GDM1 (cell line): Measurements from ENCODE around the gene CHST11.
"Not testable (repeated sequence)": the region's sequence is repeated elsewhere in the genome, so short reads cannot be mapped to it uniquely, and the experiment has no call there.

Experiments
- DNase-seq: peaks from one replicate; lab custom pipeline; 2025; lab: John Stamatoyannopoulos, UW

CHST11 gene

GRCh38 chr12:104767261-104767660 lies 310.5 kb downstream of the CHST11 start:
- DNase-seq, result no peak

DNA sequence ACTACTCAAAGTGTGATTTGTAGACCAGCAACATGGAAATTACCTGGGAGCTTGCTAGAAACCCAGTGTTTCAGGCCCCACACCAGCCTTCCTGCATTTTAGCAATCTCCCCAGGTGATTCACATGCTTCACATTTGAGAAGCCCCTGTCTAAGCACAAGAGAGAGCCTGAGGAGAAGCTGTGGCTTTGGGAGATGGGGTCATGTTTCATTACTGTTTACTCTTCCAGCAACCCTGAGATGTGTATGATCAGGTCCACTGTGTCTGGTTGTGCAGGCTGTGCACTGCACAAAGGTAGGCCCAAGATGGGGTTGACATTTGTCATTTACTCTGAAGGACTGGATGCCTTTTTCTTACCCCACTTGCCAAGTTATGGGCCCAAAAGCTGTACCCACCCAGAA lies 311.3 kb downstream of the CHST11 start:
- DNase-seq, result no peak

DNA sequence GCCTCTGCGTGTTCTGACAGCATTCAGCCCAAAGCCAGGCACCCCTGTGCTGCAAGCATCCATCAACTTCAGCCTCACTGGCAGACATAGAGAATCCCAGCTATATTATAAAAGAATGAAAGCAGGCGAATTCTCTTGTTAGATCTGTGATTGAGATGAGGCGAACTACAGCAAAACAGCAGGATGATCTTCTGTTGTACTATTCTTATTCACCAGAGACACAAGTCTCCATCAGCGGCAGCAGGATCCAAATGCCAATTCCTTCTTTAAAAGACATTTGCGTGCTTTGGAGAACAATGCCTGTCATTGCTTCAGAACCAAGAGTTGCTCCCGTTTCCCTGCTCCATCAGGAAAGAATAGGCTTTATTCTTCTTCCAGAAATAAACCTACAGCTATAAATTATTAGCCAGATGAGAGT lies 312.4 kb downstream of the CHST11 start:
- no peak for DNase-seq

GRCh38 chr12:104772336-104772735 lies 315.6 kb downstream of the CHST11 start:
- DNase-seq, result no peak

DNA sequence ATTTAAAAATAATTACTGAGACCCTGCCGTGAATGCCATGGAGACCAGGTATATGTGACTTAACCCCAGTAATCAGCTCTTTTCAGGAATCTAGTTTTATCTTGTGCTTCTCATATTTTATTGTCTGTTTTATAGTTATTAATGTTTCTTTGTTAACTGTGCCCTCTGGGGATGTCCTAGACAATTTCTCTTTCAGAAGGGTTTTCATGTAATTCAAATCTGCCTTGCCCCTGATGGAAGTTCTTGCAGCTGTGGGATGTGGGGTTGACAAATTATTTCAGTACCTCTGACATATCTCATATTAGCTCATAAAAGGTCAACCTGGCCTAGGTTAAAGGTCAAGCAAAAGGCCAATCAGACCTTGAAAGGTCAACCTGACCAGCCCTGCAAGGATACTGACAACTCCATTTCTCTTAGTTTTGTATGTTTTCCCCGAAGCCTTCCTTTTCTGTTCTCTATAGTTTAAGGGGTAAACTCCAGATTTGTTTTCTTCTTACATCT lies 319.0 kb downstream of the CHST11 start:
- DNase-seq, result no peak

DNA sequence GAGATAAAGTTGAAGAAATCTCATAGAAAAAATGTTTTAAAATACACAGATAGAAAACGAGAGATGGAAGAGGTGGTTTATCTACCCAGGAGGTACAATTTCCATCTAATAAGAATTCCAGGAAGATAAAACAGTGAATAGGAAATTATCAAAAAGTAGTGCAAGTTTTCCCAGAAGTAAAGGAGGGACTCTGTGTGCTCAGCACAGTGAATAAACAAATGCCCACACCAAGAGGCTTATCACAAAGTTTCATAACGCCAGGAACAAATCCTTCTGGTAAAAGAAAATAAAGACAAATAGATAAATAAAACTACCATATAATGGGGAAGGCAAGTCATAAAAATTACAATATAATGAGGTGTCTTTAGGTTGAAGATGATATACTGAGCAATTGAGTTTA lies 322.4 kb downstream of the CHST11 start:
- DNase-seq, result no peak

DNA sequence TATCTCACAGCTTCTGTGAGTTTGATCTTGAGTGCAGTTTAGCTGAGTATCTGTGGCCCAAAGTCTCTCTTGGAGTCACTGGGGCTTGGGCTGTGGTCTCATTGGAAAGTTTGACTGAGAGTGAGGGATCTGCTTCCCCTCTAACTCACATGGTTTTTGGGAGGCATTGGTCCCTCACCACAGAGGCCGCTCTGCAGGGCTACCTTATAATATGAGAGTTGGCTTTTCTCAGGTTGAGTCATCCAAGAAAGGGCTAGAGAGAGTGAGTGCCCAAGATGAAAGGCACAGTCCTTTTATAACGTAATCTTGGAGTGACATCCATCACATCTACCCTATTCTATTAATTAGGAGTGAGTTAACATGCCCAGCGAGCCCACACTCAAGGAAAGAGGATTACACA lies 325.5 kb downstream of the CHST11 start:
- DNase-seq, result no peak

- no peak for DNase-seq
Observed at GRCh38 chr12:104784592-104784991, 327.8 kb downstream of the CHST11 start.

DNA sequence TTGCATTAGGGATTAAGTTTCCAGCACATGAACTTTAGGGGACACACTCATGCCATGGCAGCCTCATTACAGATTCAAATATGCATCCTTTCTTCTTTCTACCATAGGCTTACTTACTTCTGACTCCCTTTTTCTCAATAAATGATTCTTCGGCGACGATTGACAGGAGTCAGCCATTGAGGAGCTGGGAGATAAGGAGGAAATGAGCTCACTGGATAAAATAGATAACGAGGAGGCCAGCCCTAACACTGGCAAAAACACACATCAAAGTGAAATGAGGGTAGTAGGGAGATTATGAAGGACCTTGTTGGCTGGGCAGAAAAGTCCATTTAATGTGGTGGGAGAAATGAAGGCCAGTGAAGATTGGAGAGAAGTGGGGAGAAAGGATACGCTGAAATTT lies 329.1 kb downstream of the CHST11 start:
- DNase-seq, result no peak

- no peak for DNase-seq
Observed at GRCh38 chr12:104786352-104786751, 329.6 kb downstream of the CHST11 start.

DNA sequence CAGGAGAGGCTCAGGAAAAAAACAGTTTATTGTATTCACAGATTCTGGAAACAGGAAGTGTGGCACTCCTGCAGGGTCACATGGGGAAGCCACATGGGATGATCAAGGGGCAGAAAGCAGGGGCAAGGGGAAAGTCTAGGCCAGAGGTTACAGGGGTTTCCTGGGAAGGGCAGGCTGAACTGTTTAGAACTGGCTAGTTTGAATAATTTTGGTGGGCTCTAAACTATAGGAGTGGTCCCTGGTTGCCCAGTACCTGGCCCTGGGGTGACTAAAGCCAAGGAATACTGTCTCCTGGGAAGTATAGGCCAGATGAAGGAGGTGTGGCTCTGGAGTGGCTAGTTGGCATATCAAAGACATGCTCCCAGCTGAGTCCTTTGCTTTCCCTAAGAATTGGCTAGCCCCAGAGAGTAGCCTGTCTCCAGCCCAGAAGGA lies 332.1 kb downstream of the CHST11 start:
- DNase-seq, result no peak

DNA sequence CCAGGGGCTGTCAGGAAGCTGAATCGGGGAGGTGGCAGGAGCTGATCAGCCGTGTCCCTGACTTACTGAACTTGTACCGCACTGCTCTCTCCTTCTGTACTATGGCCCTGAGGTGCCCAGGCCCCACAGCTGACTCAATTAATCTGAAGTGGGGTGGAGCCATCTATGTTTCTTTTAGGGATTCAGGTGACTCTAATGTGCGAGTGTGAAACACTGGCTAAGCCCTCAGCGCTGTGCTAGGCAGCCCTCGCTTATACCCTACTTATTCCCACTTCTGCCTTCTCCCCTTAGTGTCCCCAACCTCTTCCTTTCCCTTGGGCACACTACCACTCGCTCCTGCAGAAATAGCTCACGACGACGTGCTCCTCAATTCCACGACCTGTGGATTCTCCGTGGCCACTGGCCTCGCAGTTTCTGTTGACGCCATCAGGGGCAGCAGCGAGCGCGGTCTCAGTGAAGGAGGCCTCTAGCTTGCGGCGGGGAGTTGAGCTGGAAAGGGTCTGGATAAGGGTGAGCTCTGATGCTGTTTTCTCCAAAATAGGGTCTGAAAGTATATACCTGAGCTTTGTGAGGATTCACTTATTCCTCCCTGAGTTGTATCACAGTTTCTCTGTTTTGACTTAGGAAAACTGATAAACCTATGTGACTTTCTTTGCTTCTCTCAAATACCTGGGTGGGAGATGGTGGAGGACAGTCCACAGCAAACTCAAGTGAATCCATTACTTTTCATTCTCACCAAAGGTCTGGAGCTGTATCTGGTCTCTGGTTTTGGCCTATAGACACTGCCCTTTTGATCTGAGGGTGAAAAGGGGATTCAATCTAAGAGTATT lies 333.8 kb downstream of the CHST11 start:
- no peak for DNase-seq

DNA sequence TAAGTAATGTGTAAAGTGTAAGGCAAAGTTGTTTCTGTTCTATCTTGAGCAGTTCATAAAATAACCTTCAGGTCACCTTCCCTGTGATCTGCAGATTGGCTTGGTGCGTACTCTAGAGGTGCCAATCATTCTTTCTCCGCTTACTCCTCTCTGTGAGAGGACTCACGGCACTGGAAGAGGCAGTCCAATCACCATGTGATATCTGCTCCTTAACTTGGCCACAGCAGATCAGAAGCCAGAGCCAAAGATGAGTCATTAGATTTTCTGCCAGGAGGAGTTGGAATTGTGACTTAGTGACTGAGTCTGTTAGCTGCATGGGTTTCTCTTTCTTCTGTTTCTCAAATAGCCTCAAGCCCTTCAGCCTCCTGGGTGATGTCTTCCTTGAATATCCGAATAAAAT lies 335.8 kb downstream of the CHST11 start:
- DNase-seq, result no peak

GRCh38 chr12:104793285-104793684 lies 336.5 kb downstream of the CHST11 start:
- no peak for DNase-seq

- no peak for DNase-seq
Observed at GRCh38 chr12:104793968-104794367, 337.2 kb downstream of the CHST11 start.

GRCh38 chr12:104796475-104796862 lies 339.7 kb downstream of the CHST11 start:
- no peak for DNase-seq

DNA sequence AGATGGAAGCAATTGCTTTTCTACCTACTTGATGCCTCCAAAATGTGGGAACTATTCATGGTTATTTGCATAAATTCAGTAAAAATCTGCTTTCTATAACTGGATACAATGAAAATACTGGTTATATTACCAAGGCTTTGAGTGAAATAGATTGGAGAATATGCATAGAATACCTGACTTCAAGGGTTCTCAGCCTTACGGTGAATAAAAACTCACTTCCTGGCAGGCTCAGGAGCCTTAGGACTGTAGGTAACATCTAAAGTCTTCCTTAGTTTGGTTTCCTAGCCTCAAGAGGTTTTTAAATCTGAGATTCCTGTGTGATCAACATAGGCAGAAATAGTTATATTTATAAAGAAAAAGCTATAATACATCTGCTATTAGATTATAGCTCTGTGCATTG lies 342.7 kb downstream of the CHST11 start:
- DNase-seq, result peak; percentile 39

DNA sequence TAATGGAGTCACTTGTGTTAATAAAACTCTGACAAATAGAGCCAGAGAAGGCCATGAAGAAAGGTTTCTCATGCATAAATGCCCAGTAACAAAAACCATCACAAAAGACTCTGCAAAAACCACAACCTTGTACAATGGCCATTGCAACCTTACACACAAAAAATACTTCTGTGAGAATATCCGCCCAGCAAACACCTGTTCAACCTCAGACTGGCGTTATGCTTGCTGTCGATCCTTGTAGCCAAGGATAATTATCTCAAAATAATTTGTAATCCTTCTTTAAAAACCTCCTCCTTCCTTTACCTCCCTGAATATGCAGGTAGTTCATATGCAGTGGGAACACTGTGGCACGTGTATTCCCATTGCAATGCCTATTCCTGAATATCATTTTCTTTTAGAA lies 344.3 kb downstream of the CHST11 start:
- no peak for DNase-seq

GRCh38 chr12:104801427-104801826 lies 344.7 kb downstream of the CHST11 start:
- DNase-seq, result no peak

DNA sequence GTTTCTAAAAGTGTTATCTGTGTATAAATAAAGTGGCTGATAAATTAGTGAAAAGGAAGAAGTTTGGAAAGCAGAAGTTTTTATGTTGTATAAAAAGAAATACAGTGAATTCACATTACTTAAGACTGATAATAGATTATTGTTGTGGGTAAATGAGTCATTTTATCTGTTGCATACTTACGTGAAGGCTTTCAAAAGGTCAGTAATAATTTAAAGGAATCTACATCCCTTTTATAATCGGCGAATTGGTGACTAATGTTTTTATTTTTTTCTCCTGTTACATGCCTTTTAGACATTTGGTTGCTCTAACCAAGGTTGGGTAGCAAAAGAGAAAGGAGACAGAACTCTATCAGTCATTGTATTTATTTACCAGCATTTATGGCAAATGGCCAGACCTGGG lies 345.5 kb downstream of the CHST11 start:
- no peak for DNase-seq

GRCh38 chr12:104805186-104805585 lies 348.4 kb downstream of the CHST11 start:
- DNase-seq, result no peak

GRCh38 chr12:104806194-104806593 lies 349.4 kb downstream of the CHST11 start:
- DNase-seq, result not testable (repeated sequence)

DNA sequence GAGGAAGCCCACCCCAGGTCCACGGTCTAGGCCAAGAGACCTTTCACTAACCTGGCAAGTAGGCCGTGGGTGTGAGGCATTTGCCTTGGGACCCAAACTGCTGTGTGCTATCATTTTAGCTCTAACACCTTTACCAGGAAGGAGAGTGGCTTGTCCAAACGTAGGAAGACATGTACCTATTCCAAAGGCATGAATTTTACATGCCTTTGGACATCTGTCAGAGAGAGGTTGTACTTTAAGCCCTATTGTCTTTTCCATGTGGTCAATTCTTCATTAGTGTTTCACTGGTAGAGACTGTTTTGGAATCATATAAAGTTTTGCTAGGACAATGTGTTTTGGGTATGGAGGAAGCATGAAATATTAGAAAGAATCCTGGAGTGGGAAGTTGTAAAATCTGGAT lies 352.5 kb downstream of the CHST11 start:
- no peak for DNase-seq
